ENCODE results near the gene CCND3.

Gene CCND3

DNA sequence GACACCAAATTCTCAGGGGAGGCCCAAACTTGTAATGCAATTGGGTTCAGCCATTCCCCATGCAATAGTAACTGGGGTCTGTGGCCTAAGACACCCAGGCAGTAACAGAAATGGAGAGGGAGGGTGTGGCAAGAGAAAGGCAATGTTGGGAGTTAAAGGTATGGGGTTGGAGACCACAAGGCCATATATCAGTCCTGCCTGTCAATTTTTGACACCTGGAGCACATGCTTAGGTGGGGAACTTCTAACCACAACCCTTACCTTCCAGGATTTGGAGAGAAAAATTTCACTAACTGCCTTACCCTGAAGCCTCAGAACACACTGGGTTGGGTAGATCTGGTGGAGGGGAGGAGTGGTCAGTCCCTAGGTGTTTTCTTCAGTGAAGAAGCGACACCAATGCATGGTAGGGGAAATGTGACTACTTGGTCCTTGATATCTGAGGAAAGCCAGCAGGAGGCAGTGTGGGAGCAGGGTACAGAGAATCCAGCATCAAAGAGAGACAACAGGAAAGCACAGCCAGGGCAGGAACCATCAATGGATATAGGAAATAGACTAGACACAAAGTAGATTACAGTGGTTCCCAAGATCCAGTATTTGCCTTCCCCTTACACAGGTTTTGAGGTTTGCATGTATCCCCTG is 39.6 kb downstream of the CCND3 start:
- Histone ChIP-seq H3K4me3 (replicated peaks; ENCODE audit: insufficient read depth, low read length) (no peak overlapping the region), H3K27me3 (ENCODE audit: insufficient read depth, poor library complexity, severe bottlenecking) (no peaks in the 10 kb centered on the region), H3K27ac (replicated peaks) (no peak overlapping the region)
- TF ChIP-seq, protein P1, sequence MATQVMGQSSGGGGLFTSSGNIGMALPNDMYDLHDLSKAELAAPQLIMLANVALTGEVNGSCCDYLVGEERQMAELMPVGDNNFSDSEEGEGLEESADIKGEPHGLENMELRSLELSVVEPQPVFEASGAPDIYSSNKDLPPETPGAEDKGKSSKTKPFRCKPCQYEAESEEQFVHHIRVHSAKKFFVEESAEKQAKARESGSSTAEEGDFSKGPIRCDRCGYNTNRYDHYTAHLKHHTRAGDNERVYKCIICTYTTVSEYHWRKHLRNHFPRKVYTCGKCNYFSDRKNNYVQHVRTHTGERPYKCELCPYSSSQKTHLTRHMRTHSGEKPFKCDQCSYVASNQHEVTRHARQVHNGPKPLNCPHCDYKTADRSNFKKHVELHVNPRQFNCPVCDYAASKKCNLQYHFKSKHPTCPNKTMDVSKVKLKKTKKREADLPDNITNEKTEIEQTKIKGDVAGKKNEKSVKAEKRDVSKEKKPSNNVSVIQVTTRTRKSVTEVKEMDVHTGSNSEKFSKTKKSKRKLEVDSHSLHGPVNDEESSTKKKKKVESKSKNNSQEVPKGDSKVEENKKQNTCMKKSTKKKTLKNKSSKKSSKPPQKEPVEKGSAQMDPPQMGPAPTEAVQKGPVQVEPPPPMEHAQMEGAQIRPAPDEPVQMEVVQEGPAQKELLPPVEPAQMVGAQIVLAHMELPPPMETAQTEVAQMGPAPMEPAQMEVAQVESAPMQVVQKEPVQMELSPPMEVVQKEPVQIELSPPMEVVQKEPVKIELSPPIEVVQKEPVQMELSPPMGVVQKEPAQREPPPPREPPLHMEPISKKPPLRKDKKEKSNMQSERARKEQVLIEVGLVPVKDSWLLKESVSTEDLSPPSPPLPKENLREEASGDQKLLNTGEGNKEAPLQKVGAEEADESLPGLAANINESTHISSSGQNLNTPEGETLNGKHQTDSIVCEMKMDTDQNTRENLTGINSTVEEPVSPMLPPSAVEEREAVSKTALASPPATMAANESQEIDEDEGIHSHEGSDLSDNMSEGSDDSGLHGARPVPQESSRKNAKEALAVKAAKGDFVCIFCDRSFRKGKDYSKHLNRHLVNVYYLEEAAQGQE (IDR thresholded peaks at IDR 0.05; ENCODE audit: insufficient replicate concordance, low read depth) = no peak
- TF ChIP-seq, protein P2, sequence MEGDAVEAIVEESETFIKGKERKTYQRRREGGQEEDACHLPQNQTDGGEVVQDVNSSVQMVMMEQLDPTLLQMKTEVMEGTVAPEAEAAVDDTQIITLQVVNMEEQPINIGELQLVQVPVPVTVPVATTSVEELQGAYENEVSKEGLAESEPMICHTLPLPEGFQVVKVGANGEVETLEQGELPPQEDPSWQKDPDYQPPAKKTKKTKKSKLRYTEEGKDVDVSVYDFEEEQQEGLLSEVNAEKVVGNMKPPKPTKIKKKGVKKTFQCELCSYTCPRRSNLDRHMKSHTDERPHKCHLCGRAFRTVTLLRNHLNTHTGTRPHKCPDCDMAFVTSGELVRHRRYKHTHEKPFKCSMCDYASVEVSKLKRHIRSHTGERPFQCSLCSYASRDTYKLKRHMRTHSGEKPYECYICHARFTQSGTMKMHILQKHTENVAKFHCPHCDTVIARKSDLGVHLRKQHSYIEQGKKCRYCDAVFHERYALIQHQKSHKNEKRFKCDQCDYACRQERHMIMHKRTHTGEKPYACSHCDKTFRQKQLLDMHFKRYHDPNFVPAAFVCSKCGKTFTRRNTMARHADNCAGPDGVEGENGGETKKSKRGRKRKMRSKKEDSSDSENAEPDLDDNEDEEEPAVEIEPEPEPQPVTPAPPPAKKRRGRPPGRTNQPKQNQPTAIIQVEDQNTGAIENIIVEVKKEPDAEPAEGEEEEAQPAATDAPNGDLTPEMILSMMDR (IDR thresholded peaks at IDR 0.05; ENCODE audit: insufficient read depth, low read length) = no peak
- no peak for TF ChIP-seq GABPA (IDR thresholded peaks at IDR 0.05; ENCODE audit: low read depth)
- TF ChIP-seq SPI1 (IDR thresholded peaks at IDR 0.05; ENCODE audit: borderline replicate concordance, low read depth) = no peak
- peak in 1 of 2 experiments; percentile 46 for DNase-seq (ENCODE audit: low read depth in 1 of 2, low spot score in 1 of 2)

- TF ChIP-seq POLR2AphosphoS5 (IDR thresholded peaks at IDR 0.05; ENCODE audit: low read depth) = no peak
- Histone ChIP-seq H3K27ac (replicated peaks) (peak overlapping the region; percentile 7; the same call in 1 of the 2 replicates), H3K27me3 (ENCODE audit: insufficient read depth, poor library complexity, severe bottlenecking) (no peaks in the 10 kb centered on the region), H3K4me3 (replicated peaks; ENCODE audit: insufficient read depth, low read length) (no peak overlapping the region)
- DNase-seq (ENCODE audit: low read depth in 1 of 2, low spot score in 1 of 2) = peak in 1 of 2 experiments; percentile 44
Measured at GRCh38 chr6:41900861-41901260, 40.7 kb downstream of the CCND3 start.

GRCh38 chr6:41896281-41896680 is 45.3 kb downstream of the CCND3 start:
- peak overlapping the region; percentile 76 for H3K4me3 ChIP-seq (replicated peaks; ENCODE audit: insufficient read depth, low read length)

GRCh38 chr6:41895300-41896233 is 46.0 kb downstream of the CCND3 start, which contains the start of gene USP49:
TSS of gene USP49 (minus strand) at chr6:41895375. CDS start at chr6:41806983, 88,392 bp downstream.
- Histone ChIP-seq H3K27me3 (ENCODE audit: insufficient read depth, poor library complexity, severe bottlenecking) (no peaks in the 10 kb centered on the region), H3K4me3 (replicated peaks; ENCODE audit: insufficient read depth, low read length) (peak within 1 kb of the TSS; percentile 76), H3K27ac (replicated peaks) (peak within 1 kb of the TSS; percentile 80)
- DNase-seq (ENCODE audit: low read depth in 1 of 2, low spot score in 1 of 2) = peak; percentile 77 to 87
- TF ChIP-seq SPI1 (IDR thresholded peaks at IDR 0.05; ENCODE audit: borderline replicate concordance, low read depth) (no peak), POLR2AphosphoS5 (IDR thresholded peaks at IDR 0.05; ENCODE audit: low read depth) (no peak), GABPA (IDR thresholded peaks at IDR 0.05; ENCODE audit: low read depth) (no peak)
- TF ChIP-seq, protein P2 (IDR thresholded peaks at IDR 0.05; ENCODE audit: insufficient read depth, low read length) = no peak
- TF ChIP-seq, protein P1 (IDR thresholded peaks at IDR 0.05; ENCODE audit: insufficient replicate concordance, low read depth) = no peak

More at GRCh38 chr6:41896281-41896680, 45.3 kb downstream of the CCND3 start:
- no peaks in the 10 kb centered on the region for H3K27me3 ChIP-seq (ENCODE audit: insufficient read depth, poor library complexity, severe bottlenecking)
- DNase-seq (ENCODE audit: low read depth in 1 of 2, low spot score in 1 of 2) = no peak
- peak overlapping the region; percentile 80 for H3K27ac ChIP-seq (replicated peaks)
- TF ChIP-seq POLR2AphosphoS5 (IDR thresholded peaks at IDR 0.05; ENCODE audit: low read depth) (no peak), GABPA (IDR thresholded peaks at IDR 0.05; ENCODE audit: low read depth) (no peak), SPI1 (IDR thresholded peaks at IDR 0.05; ENCODE audit: borderline replicate concordance, low read depth) (peak; percentile 51; the same call in 1 of the 2 replicates)
- TF ChIP-seq, protein P2 (IDR thresholded peaks at IDR 0.05; ENCODE audit: insufficient read depth, low read length) = no peak

Data from HL-60 (cell line).